ENCODE measurements around the gene FBXO42.

The FBXO42 gene

DNA sequence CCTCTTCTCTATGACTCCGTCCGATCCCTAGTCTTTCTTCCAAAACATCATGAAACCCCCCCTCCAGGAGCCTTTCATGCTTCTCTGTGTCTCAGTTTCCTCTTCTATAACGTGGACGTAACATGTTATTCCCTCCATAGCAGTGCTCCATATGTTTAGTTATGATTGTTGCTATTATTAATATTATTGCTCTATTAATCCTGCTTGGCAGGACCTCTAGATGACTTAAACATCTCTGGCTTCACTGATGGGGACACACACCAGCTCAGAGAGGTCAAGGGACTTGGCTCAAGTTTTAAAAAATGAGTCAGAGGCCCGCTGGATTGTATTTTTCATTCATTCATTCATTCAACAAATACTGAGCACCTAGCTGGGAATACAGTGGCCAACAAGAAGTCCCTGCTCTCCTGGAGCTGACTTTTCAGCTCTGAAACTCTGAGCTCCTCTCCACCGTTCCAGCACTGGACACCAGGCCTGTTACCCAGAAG lies 114.9 kb downstream of the FBXO42 start:
- H3K9ac ChIP-seq (ENCODE audit: low read length), result peak overlapping the region; percentile 68

GRCh38 chr1:16236511-16237342 lies 115.6 kb downstream of the FBXO42 start, which contains the start of gene CPLANE2:
Gene CPLANE2, minus strand, starts transcription at chr1:16237183. Its CDS starts 441 bp downstream, at chr1:16236742.
- Histone ChIP-seq H2AFZ (ENCODE audit: low read length) (peak within 1 kb of the TSS; percentile 80), H3K9me3 (ENCODE audit: low read length) (no peaks in the 10 kb centered on the region), H4K20me1 (ENCODE audit: insufficient read depth, low read length) (no peaks in the 10 kb centered on the region), H3K4me2 (ENCODE audit: low read length) (peak within 1 kb of the TSS; percentile 92), H3K9me2 (ENCODE audit: low read depth, low read length) (no peaks in the 10 kb centered on the region), H3F3A (ENCODE audit: insufficient read depth, low read length) (no peaks in the 10 kb centered on the region), H3K79me2 (ENCODE audit: insufficient read depth, low read length) (no peaks in the 10 kb centered on the region), H3K4me1 (ENCODE audit: insufficient read depth, low read length, severe bottlenecking) (peaks cover 22% of the 10 kb centered on the region), H3K4me3 (ENCODE audit: low read depth, low read length, poor library complexity, severe bottlenecking) (peak within 1 kb of the TSS; percentile 70), H3K27me3 (ENCODE audit: insufficient read depth, low read length) (no peaks in the 10 kb centered on the region), H3K9ac (ENCODE audit: low read length) (peak within 1 kb of the TSS; percentile 68), H3K27ac (ENCODE audit: low read depth, low read length, poor library complexity, severe bottlenecking) (peak within 1 kb of the TSS; percentile 13), H3K36me3 (ENCODE audit: insufficient read depth, low read length) (no peaks in the 10 kb centered on the region)
- TF ChIP-seq CTCF (IDR thresholded peaks at IDR 0.05; ENCODE audit: low read length) (no peak), EZH2 (IDR thresholded peaks at IDR 0.05; ENCODE audit: borderline replicate concordance, low read length) (no peak)

More for the DNA sequence above, 114.9 kb downstream of the FBXO42 start:
- Histone ChIP-seq H3K9me2 (ENCODE audit: low read depth, low read length) (no peaks in the 10 kb centered on the region), H3K9me3 (ENCODE audit: low read length) (no peaks in the 10 kb centered on the region), H3K4me2 (ENCODE audit: low read length) (peak overlapping the region; percentile 92), H3F3A (ENCODE audit: insufficient read depth, low read length) (no peaks in the 10 kb centered on the region), H3K27me3 (ENCODE audit: insufficient read depth, low read length) (no peaks in the 10 kb centered on the region), H3K79me2 (ENCODE audit: insufficient read depth, low read length) (no peaks in the 10 kb centered on the region), H4K20me1 (ENCODE audit: insufficient read depth, low read length) (no peaks in the 10 kb centered on the region), H2AFZ (ENCODE audit: low read length) (peak overlapping the region; percentile 80), H3K4me3 (ENCODE audit: low read depth, low read length, poor library complexity, severe bottlenecking) (peak overlapping the region; percentile 70), H3K27ac (ENCODE audit: low read depth, low read length, poor library complexity, severe bottlenecking) (peak overlapping the region; percentile 7), H3K36me3 (ENCODE audit: insufficient read depth, low read length) (no peaks in the 10 kb centered on the region), H3K4me1 (ENCODE audit: insufficient read depth, low read length, severe bottlenecking) (peaks cover 22% of the 10 kb centered on the region)
- TF ChIP-seq EZH2 (IDR thresholded peaks at IDR 0.05; ENCODE audit: borderline replicate concordance, low read length) (no peak), CTCF (IDR thresholded peaks at IDR 0.05; ENCODE audit: low read length) (no peak)

DNA sequence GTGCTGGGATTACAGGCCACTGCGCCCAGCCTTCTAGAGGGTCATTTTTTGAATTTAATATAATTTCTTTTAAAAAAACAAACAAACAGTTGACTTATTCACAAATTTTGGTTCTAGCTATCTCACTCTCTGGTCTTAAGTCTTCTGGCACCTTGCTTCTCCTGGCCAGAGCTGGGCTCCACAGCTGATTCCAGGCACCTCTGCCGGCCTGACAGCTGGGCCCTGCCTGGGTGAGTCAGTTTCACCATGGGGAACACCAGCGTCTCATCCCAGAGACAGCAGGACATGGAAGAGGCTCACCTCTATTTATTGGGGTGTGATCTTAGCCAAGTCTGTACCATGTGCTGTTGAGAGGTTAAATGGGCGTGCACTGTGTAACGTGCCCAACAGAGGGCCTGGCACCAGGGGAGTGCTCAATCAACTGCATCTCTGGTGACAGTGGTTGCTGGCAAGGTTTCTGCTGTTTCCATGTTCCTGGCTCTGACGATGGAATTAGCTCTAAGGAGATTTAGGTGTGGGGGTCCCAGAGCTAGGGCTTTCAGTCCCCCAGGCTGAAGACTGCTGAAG lies 116.3 kb downstream of the FBXO42 start:
- H3K9ac ChIP-seq (ENCODE audit: low read length), result peak overlapping the region; percentile 68
- peaks cover 22% of the 10 kb centered on the region for H3K4me1 ChIP-seq (ENCODE audit: insufficient read depth, low read length, severe bottlenecking)
- no peaks in the 10 kb centered on the region for H3K36me3 ChIP-seq (ENCODE audit: insufficient read depth, low read length)
- H4K20me1 ChIP-seq (ENCODE audit: insufficient read depth, low read length), result no peaks in the 10 kb centered on the region
- H3K27ac ChIP-seq (ENCODE audit: low read depth, low read length, poor library complexity, severe bottlenecking), result peak overlapping the region; percentile 13
- H3K9me2 ChIP-seq (ENCODE audit: low read depth, low read length), result no peaks in the 10 kb centered on the region
- no peak for TF ChIP-seq EZH2 (IDR thresholded peaks at IDR 0.05; ENCODE audit: borderline replicate concordance, low read length)
- TF ChIP-seq CTCF (IDR thresholded peaks at IDR 0.05; ENCODE audit: low read length), result peak; percentile 44
- H2AFZ ChIP-seq (ENCODE audit: low read length), result no peak overlapping the region
- H3K79me2 ChIP-seq (ENCODE audit: insufficient read depth, low read length), result no peaks in the 10 kb centered on the region
- no peaks in the 10 kb centered on the region for H3K9me3 ChIP-seq (ENCODE audit: low read length)
- H3K27me3 ChIP-seq (ENCODE audit: insufficient read depth, low read length), result no peaks in the 10 kb centered on the region
- H3K4me3 ChIP-seq (ENCODE audit: low read depth, low read length, poor library complexity, severe bottlenecking), result peak overlapping the region; percentile 70
- no peaks in the 10 kb centered on the region for H3F3A ChIP-seq (ENCODE audit: insufficient read depth, low read length)
- H3K4me2 ChIP-seq (ENCODE audit: low read length), result peak overlapping the region; percentile 92

Data from OCI-LY1 (cell line).